Measurements from ENCODE around the gene ZNF778. TPM values are rescaled to one million over a fixed set of nuclear protein-coding genes. Genes with fewer than 3 reads are reported as not detected.

ZNF778 gene
- total and polyA plus RNA-seq, 10 of the 15 experiments (the other 5 are each of a cell fraction or from before 2014, with no cell fraction given): 0.20 to 9.7 (median 4.1) TPM

DNA sequence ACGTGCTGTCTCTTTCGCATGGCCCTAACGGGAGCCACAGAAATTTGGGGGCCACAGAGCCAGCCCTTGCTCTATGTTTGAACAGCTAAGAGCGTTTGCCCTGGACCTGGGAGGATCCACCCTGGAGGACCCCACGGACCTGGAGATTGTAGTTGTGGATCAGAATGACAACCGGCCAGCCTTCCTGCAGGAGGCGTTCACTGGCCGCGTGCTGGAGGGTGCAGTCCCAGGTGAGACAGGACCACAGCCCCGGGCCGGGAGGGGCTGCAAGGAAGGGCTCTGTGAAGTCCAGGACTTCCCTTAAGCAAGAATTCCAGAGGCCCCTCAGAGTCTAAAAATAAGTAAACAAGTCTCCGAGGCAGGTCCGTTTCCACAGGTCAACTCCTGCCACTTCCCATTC is 34.0 kb upstream of the ZNF778 start:
- ATAC-seq: no peak
- Histone ChIP-seq H3K27me3 (replicated peaks in 1 of 2; ENCODE audit: control insufficient read depth in 2 of 2, insufficient read depth in 2 of 2, low read length in 1 of 2) (no peaks in the 10 kb centered on the region), H3K9ac (ENCODE audit: control insufficient read depth, insufficient read depth, low read length) (no peak overlapping the region), H3K36me3 (ENCODE audit: control insufficient read depth in 2 of 2, insufficient read depth in 2 of 2, low read length in 1 of 2) (no peaks in the 10 kb centered on the region), H3K9me3 (replicated peaks; ENCODE audit: control insufficient read depth, insufficient read depth, low read length) (no peaks in the 10 kb centered on the region), H3K4me3 (no peak overlapping the region), H3K79me2 (ENCODE audit: control insufficient read depth, insufficient read depth, low read length) (no peaks in the 10 kb centered on the region), H3K4me1 (ENCODE audit: control insufficient read depth, insufficient read depth, low read length) (no peaks in the 10 kb centered on the region), H3K27ac (ENCODE audit: control insufficient read depth, insufficient read depth) (no peak overlapping the region), H4K20me1 (ENCODE audit: control insufficient read depth, insufficient read depth) (no peaks in the 10 kb centered on the region), H2AFZ (ENCODE audit: control insufficient read depth, low read depth, low read length) (no peak overlapping the region), H3K4me2 (ENCODE audit: control insufficient read depth, insufficient read depth) (no peak overlapping the region)
- BruUV-seq (replicated peaks): no TSS peak
- TF ChIP-seq, protein P1, sequence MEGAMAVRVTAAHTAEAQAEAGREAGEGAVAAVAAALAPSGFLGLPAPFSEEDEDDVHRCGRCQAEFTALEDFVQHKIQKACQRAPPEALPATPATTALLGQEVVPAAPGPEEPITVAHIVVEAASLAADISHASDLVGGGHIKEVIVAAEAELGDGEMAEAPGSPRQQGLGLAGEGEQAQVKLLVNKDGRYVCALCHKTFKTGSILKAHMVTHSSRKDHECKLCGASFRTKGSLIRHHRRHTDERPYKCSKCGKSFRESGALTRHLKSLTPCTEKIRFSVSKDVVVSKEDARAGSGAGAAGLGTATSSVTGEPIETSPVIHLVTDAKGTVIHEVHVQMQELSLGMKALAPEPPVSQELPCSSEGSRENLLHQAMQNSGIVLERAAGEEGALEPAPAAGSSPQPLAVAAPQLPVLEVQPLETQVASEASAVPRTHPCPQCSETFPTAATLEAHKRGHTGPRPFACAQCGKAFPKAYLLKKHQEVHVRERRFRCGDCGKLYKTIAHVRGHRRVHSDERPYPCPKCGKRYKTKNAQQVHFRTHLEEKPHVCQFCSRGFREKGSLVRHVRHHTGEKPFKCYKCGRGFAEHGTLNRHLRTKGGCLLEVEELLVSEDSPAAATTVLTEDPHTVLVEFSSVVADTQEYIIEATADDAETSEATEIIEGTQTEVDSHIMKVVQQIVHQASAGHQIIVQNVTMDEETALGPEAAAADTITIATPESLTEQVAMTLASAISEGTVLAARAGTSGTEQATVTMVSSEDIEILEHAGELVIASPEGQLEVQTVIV (IDR thresholded peaks at IDR 0.05; ENCODE audit: borderline replicate concordance, partially characterized antibody): no peak
- TF ChIP-seq SP1 (IDR thresholded peaks at IDR 0.05; ENCODE audit: low read depth, low read length): no peak
- TF ChIP-seq ZSCAN29 (IDR thresholded peaks at IDR 0.05): no peak
- TF ChIP-seq SREBF1 (IDR thresholded peaks at IDR 0.05; ENCODE audit: low read length): no peak
- TF ChIP-seq, protein P2, sequence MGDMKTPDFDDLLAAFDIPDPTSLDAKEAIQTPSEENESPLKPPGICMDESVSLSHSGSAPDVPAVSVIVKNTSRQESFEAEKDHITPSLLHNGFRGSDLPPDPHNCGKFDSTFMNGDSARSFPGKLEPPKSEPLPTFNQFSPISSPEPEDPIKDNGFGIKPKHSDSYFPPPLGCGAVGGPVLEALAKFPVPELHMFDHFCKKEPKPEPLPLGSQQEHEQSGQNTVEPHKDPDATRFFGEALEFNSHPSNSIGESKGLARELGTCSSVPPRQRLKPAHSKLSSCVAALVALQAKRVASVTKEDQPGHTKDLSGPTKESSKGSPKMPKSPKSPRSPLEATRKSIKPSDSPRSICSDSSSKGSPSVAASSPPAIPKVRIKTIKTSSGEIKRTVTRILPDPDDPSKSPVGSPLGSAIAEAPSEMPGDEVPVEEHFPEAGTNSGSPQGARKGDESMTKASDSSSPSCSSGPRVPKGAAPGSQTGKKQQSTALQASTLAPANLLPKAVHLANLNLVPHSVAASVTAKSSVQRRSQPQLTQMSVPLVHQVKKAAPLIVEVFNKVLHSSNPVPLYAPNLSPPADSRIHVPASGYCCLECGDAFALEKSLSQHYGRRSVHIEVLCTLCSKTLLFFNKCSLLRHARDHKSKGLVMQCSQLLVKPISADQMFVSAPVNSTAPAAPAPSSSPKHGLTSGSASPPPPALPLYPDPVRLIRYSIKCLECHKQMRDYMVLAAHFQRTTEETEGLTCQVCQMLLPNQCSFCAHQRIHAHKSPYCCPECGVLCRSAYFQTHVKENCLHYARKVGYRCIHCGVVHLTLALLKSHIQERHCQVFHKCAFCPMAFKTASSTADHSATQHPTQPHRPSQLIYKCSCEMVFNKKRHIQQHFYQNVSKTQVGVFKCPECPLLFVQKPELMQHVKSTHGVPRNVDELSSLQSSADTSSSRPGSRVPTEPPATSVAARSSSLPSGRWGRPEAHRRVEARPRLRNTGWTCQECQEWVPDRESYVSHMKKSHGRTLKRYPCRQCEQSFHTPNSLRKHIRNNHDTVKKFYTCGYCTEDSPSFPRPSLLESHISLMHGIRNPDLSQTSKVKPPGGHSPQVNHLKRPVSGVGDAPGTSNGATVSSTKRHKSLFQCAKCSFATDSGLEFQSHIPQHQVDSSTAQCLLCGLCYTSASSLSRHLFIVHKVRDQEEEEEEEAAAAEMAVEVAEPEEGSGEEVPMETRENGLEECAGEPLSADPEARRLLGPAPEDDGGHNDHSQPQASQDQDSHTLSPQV (IDR thresholded peaks at IDR 0.05): no peak
- TF ChIP-seq IRF4 (IDR thresholded peaks at IDR 0.05; ENCODE audit: low read depth, low read length): no peak
- TF ChIP-seq SMC3 (IDR thresholded peaks at IDR 0.05; ENCODE audit: borderline replicate concordance, low read length): no peak
- no peak for TF ChIP-seq NR2C1 (IDR thresholded peaks at IDR 0.05)
- TF ChIP-seq NR2F1 (conservative IDR thresholded peaks at IDR 0.05): no peak
- TF ChIP-seq SPI1 (IDR thresholded peaks at IDR 0.05; ENCODE audit: borderline replicate concordance, insufficient read depth, low read depth, low read length): no peak
- DNase-seq (ENCODE audit: low read depth, low spot score): no peak
- in situ Hi-C loops (cut with MboI): no loop called here
- no peak for FAIRE-seq
- intact Hi-C loops (cut with micrococcal nuclease; ENCODE audit: unreplicated experiment): no loop called here
- ChIA-PET POLR2A (interaction anchor here (0.5 kb wide), 1 partner anchor 389 kb away, joined by 4 read pairs; no protein-coding TSS in a partner anchor), SMC1A (ENCODE audit: uncharacterized antibody, unreplicated experiment) (no interaction called here), CTCF (no interaction called here), RAD21 (ENCODE audit: unreplicated experiment) (no interaction called here)
- 68% methylated on average over 13 of the region's 13 CpGs for WGBS (ENCODE audit: insufficient coverage, insufficient replicate concordance, low lambda C conversion rate, missing lambda C conversion rate)

All from GM12878 (cell line).